NCI-H1417 (cell line): ENCODE results near the gene POC1A.

Experiments
- DNase-seq, 3 experiments: peaks; one replicate each; lab custom pipeline; 2025; lab: John Stamatoyannopoulos, UW

POC1A gene

DNA sequence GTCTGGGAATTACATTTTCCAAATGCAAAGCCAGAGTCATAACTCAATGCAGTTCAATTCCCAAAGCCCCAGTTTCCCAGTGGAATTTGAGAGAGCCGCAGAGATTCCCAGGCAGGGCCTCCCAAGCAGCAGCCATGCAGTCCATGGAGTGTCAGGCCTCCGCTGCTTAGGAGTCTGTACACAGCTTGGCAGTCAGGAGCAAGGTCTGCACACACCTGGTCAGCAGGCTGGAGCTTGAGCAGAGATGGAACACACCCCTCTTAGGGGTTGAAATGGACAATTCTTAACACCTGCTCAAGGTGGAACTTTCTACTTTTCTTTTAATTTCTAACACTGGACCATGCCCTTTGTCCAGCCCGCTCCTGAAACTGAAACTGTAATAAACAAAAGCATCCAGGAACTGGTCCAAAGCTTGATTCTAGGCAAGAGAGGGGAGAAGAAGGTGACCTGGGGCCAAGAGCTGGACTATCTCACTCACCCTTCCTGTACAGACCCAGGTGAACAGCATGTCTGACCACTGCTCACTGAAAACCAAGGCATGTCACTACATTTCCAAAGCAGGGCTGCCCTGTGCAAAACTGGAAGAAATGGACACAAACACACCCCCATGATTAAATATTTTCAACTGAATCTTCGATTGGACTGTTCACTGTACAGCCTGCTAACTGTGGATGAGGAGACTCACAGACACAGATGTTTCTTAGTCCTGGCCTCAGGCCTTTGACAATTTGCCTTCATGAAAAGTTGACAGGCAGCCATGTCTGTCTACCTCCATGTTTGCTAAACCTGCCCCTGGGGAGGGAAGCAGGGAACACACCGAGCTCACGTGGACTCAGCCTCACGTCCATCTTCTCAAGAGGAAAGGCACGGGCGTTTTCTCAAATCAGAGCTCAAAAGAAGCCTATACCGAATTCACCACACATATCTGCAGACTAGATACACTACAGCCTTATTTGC is 49.3 kb downstream of the POC1A start:
- no peak for DNase-seq

DNA sequence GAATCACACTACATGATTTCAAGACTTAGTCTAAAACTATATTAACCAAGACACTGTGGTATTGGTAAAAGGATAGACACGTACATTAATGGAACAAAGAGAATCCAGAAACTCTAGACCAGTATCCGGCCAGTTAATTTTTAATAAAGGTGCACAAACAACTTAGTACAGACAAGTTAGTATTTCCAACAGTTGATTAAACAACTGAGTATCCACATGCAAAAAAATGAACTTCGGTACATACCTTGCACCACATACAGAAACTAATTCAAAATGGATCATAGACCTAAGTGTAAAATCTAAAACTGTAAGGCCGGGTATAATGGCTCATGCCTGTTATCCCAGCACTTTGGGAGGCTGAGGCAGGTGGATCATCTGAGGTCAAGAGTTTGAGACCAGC is 51.3 kb downstream of the POC1A start:
- no peak for DNase-seq

DNA sequence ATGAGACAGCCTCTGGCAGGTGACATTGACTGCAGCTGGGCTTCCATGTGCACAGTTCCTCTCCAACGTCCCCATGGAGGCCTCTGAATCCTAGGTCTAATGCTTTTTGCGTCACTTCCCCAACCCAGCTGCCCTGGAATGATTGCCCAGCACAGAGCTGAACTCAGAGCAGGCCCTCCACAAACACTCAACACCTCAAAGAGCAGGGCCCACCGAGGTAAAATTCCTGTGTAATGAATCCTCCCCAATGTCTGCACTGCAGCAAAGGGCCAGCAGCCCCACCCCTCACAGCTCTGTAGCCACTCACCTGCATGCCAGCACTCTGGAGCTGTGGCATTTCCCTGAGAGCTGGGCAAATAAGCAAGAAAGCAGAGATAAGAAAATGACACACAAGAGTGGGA is 55.2 kb downstream of the POC1A start:
- no peak for DNase-seq

DNA sequence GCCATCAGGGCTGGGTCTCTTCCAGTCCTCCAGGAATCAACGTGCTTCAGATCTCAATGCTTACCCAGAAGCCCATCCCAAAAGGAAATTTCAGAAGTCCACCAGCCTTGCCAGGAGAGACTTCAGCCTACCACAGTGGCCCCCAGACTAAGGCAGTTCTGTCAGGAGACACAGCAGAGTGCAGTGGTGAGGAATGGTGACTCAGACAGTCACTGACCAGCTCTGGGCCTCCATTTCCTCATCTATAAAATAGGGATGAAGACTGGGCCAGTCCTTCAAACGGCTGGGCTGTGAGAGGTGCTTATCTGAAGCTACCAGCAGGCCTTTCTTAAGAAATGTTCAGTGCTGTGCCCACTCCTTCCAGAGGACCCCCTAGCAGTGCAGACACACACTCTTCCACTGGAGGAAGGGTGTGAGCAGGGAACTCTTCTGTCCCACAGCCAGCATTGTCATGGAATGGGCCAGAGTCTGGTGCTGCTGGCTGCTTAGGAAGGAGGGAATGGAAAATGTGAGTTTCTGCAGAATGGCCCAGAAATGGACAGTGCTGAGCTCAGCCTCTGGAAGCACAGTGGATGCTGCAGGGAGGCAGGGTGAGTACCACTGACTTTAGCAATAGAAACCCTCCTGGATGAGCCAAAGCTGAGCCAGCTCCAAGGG is 56.2 kb downstream of the POC1A start:
- no peak for DNase-seq

DNA sequence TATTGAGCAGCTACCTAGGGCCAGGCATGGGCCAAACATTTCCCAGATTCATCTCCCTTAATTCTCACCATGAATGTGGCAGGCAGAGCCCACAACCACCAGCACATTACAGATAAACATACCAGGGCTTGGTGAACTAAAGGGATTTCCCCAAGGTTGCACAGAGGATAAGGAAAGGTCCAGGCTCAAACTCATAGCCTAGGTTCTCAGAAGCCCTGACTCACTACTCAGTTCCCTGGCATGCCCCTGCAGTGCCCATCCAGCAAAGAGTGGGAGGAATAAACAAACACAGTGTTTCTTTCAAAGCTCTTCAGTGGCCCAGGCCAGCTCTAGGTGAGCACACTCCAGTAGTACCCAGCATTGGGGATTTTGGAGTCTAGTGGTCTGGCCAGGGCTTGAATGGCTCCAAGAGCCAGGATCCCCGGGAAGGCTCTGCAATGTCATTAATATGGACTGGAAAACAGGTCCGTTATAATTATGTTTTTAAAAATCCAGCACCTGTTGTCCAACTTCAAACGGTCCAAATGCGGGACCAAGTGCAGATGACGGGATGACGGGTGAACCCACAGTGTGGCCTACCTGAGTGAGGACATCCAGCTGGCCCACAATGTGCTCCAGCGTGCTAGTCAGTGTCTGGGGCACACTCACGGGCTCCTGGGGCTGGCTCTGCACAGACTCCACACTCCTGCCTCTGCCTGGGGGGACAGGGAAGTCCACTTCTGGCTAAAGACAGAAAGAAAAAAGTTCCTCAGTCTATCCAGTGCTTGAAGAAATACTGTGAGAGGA is 58.0 kb downstream of the POC1A start:
- no peak for DNase-seq

DNA sequence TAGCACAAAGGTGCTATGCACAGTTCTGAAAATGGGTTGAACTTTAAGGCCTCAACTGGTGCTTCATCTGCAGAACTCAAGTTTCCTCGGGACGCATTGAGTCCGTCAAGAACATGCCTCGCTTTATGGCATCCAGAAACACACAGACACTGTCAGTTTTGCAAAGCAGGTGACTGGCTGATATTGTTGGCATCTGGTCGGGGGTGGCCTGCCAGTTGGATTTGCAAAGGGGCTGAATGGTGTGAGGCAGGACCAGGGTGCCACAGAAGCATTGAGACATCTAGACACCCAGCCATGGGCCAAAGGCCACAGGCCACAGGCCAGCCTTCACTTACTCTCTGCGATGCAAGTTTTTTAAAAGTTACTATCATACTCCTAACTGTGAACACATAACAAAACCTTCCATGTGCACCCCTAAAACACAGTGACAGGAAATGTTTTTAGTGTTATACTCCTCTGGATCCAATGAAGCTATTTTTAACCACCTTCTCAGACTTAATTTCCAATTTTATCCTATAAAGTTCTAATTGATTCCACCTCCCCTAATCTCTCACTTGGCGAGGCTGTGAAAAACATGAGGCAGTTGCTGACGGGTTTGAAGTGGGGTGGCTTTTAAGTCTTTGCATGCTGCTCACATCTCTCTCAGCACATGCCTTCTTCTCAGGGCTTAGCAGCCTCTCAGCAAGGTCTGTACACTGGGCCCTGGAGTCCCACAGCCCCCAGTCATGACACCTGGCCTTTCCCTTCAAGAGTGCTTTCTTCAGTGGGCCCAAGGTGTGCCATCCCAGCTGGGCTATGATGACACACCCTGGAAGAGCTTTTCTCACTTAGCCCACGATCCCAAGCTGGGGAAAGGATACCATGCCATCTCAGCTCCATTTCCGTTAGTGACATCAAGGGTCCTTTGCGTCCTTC is 59.4 kb downstream of the POC1A start:
- DNase-seq, result no peak

DNA sequence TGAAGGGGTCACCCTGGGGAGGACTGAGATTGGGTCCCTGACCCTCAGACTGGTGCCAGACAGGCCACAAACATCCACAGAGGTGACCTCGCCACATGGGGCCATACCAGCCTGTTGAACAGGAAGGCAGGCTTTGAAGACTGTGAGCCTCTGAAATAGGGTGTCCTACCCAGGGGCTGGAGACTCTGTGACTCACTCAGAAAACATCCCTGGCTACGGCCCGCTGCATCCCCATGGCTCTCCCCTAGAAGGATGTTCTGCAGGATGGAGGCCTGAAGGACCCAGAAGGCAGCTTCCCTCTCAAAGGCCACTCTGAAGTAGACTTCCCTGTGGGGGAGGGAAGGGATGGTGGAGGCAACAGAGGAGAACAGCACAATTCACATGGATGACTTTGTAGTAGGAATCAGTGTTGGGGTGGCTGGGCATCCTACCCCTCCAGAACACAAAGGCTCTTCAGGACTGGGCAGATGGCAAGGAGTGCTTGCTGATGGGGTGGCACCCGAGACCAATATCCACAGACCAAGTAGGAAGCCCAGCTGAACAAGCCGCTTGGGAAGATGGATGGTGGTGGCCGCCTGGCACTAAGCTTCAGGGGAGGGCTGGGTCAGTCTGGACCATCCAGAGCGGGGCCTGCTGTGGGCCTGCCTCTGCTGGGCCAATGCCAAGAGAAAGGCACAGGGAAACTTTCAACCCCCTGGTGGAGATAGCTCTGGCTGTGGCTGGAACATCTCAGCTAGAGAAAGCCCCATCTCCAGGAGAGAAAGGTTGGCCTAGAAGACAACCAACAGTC is 60.3 kb downstream of the POC1A start:
- no peak for DNase-seq

DNA sequence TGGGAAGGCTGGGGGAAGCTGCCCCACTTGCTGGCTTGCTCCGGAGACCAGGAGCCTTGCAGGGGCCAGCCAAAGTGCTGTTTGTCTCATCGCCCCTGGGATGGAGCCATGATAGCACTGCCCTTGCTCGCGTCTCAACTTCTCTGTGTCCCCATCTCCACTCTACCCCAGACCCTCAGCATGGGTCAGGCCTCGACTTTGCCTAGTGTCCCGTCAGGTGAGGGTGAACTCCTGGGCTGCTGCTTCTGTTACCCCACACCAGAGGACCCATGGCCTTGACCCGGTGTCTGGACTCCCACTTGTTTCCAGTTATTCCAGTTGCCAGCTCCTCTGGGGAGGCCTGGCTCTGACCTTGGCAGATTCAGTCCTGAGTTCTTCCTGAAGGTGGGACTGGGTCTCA is 61.3 kb downstream of the POC1A start:
- no peak for DNase-seq

DNA sequence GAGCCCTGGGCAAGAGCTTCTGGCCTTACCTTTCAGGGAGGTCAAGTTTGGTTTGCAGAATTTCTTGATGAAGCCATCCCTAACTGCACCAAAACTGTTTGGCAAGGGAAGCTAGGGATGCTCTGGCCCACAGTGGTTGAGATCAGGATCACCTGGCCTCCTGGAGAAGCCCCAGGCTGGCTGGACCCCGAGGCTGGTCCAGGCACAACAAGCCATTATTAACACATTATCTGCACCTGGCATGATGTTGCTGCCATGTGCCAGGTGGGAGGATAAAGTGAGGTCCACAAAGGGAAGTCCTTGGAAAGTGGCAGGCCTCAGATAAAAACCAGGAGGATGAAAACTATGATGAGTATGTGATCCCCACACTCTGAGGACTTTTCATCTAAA is 62.0 kb downstream of the POC1A start:
- DNase-seq, result peak in 1 of 3 experiments; percentile 17

DNA sequence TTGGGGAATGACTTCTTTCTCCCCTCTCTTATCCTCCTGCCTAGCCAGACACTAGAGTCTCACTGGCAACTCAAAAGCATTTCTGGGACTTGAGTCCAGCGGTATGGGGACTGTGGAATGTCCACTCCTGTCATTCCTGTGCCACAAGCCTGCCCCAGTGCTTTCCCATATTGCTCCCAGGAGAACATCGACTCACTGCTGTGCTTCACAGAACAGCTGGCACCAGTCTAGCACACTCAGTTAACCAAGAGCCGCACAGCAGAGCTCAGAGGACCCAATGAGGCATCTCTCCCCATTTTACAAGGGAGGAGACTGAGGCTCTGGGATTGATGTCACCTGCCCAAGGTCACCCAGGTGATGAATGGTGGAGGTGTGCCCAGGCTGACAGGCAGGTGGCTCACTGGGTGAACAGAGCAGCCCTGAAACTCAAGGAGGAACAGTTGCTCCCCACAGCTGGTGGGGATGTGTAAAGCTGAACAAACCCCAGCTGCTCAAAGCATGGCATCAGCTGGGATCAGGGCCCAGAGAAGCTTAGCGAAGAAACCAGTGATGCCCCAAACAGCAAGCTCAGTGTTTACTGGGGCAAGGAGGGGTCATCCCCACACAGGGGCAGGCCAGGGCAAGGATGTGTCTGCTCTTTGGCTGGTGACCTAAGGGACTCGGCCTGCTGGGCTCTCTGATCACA is 62.5 kb downstream of the POC1A start:
- DNase-seq, result peak in 1 of 3 experiments; percentile 3

DNA sequence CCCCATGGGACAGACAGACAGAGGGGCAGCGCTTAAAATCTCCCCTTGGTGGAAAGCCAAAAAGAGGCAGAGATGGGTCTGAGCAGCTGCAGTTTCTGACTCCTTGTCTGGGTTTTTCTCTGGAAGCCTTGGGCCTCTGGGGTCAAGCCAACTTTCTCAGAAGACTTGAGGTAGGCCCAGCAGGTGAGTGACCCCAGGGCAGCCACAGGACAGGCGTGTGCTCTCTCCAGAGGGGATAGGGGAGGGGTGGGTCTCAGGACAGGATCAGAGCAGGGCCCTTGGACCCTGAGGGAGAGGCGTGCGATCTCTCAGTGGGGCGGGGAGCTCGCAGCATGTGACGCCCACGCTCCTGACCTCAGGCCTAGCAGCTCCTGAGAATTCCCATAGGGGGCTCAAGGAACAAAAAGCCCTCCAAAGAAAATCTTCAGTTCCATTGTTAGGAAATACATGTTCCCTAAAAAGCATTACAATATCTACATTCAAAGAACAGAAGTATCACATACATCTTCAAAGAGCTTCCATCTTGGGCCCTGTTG is 63.2 kb downstream of the POC1A start:
- no peak for DNase-seq

DNA sequence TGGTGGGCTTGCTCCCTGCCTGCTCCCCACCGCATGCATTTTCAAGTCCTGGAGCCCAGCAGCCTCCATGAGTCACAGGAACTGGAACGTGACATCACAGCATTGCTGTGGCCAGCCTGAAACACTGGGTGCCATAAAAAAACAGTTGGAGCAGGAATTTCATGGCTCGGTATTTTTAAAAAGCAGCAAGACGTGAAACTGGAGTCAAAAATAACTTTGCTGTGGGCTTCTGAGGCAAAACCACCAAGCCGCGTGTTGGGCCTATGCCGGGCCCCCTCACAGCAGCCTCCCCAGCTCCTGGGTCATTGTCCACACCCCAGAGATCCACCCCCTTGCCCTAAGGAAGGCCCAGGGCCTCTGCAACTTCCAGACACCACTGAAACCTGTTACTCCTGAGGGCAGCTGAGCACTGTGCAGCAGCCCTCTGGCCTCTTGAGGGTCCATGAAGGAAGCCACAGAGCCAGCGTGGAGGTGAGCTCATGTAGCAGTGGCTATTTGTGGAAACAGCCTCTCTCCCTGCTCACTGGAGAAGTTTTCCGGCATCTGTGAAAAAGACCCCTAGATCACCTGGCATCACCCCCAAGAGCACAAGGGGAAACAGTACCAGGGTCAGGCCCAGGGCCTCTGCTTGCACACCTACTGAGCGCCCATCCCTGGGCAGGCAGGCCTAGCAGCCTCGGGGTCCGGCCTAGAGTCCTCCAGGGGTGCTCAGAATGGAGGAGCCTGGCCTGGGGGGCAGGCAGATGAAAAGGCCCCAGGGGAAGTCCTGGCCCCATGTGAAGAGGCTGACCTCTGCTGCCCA is 63.9 kb downstream of the POC1A start:
- DNase-seq, result no peak

DNA sequence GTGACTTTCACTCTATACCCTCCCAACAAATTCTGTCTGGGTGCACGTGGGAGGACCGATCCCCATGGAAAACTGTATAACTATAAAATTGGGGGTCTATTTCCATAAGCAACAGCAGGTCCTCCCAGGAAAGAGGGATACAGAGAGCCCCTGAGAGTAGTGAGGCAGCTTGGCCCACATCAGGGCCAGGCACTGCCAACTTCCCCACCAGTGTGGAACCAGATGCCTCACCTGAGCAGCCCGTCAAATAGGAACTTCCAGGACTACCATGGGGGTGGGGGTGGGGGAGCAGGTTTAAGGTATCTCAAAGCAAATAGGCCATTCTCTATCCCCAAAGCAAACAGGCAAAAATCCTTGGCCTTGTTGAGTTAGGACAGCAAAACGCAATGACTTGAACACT is 64.5 kb downstream of the POC1A start:
- no peak for DNase-seq

DNA sequence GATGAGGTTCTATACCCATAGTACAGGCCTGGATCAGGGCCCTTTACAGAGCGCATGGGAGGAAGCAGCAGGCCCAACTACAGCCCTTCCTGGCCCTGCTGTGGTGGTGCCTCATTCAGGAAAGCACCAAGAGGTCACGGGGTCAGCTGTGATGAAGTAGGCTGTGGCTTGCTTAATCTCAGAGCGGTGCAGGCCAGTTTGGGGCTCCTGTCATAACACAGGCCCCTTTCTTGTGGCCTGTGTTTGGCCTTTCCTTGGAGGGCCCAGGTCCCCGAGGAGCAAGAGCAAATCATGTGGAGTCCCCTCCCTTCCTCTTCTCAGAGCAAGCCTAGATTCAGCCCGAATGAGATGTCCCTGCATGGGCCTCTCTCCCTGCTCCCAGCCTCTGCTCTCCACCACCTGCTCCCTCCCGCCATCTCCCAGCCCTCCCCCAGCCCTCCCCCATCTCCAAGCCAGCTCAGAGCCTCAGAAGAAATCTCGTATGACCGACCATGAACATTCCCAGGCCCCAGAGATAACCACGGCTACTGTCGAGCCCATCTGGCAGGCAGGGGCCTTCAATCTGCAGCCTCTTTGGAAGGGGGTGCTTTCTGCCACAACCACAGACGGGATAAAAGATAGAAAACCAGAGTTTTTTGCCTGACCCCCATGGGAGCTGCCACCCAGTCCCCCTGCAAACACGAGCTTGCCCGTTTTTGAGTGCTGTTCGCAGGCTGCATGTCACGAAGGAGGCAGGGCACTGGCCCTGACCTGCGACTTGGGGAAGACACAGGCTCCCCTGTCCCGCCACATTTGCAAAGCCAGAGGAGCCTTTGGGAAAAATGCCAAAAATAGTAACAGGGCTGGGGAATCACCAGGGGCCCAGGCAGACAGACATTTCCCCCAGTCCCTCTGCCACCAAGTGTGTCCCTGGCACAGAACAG is 65.5 kb downstream of the POC1A start:
- DNase-seq, result no peak

DNA sequence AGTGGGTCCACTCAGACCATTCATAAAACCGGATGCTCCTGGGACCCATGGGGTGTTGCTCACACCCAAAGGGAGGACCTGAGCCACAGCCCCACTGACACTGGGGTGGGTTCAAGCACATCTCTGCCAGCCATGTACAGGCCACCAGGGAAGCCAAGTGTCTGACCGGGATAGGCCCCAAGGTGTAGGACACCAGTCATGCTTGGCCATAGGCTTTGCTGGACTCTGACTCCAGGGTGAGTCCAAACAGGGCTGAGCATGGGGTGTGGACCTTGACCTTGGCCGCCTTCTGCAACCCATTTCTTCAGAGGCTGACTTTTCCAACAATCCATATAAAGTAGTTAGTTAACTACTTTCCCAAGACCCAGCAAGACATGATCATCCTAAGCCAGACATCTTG is 66.5 kb downstream of the POC1A start:
- DNase-seq, result no peak

DNA sequence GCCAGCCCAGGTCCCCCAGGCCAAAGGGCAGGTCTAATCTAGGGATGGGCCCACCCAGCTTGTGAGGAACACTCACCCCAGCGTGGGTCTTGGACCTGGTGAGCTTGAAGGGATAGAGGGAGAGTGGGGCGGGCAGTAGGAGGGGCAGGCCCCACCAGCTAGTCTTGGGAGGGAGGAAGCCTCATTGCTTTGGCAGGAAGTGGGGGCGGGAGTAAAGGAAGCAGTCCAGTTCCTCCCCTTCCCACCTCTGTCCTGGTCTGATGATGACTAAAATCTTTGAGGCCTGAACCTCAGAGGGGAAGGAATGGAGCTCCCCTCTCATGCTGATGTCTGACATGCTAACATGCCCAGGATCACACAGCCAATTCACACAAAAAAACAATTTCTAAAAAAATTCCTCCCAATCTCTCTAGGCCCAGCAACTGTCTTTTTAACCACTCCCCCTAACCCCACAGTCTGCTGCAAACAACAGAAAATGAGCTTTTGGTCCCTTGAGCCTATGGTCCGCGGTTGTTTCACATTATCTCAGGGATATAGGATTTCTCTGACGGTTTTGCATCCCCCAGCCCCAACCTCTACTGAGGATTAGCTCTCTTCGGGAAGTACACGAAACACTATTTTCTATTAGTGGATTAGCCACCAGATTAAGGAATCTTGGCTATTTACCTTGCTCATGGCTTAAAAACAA is 67.1 kb downstream of the POC1A start:
- DNase-seq, result no peak

DNA sequence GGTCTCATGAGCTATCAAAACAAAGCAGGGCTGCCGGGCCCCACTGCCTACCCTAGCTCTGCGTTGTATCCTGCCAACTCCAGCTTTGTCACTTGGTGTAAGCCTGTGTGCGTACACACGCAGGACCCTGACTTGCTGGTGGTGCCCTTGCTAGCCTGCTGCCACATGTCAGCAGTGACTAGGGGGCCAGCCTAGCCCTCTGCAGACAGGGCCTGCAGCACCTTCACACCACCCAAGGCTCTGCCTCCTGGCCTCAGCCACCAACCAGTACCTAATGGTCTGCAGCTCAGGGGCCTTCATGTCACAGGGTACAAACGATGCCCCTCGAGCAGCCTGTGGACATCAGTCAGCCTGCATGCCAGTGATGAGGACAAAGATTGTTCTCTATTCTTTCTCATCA is 67.8 kb downstream of the POC1A start:
- DNase-seq, result no peak
